HCT116 (cell line): ENCODE results near the gene SLC25A39. TPM values are rescaled to one million over a fixed set of nuclear protein-coding genes. Genes with fewer than 3 reads are reported as not detected.

Experiments used
- CBX3 ChIP-seq: IDR thresholded peaks from 2 replicates; pipeline ENCODE4 v1.6.1; 2012; ENCODE audit warnings: low read depth
- CEBPB ChIP-seq: IDR thresholded peaks from 2 replicates; pipeline ENCODE4 v1.6.1; 2012; ENCODE audit warnings: low read depth
- EGR1 ChIP-seq: IDR thresholded peaks from 2 replicates; pipeline ENCODE4 v1.6.1; 2012; ENCODE audit warnings: low read depth
- ELF1 ChIP-seq: IDR thresholded peaks from 2 replicates; pipeline ENCODE4 v1.6.1; 2012; ENCODE audit warnings: low read depth, borderline replicate concordance
- EZH2 ChIP-seq: fragments of 200-600 bp; sonication (generic); IDR thresholded peaks from 2 replicates; pipeline ENCODE4 v1.6.1; 2017; ENCODE audit warnings: antibody characterized with exemption, mixed run types
- FOSL1 ChIP-seq: IDR thresholded peaks from 2 replicates; pipeline ENCODE4 v1.6.1; 2012; ENCODE audit warnings: low read depth
- POLR2A ChIP-seq: IDR thresholded peaks from 2 replicates; pipeline ENCODE4 v1.7.0; 2011; ENCODE audit warnings: borderline replicate concordance; ENCODE audit not compliant: insufficient read depth, insufficient read length; ENCODE audit errors: extremely low read depth
- POLR2AphosphoS5 ChIP-seq: IDR thresholded peaks from 2 replicates; pipeline ENCODE4 v1.6.1; 2011; ENCODE audit warnings: mild to moderate bottlenecking, low read depth, low read length, moderate library complexity
- RAD21 ChIP-seq: IDR thresholded peaks from 2 replicates; pipeline ENCODE4 v1.6.1; 2012; ENCODE audit warnings: low read depth, mild to moderate bottlenecking
- REST ChIP-seq: IDR thresholded peaks from 2 replicates; pipeline ENCODE4 v1.6.1; 2012; ENCODE audit warnings: low read depth
- SP1 ChIP-seq: IDR thresholded peaks from 2 replicates; pipeline ENCODE4 v1.6.1; 2012; ENCODE audit warnings: low read depth
- total RNA-seq: library from RNA; stranded (reverse); gene quantifications from one replicate; pipeline ENCODE4 v1.2.1, GENCODE V29; 2021; ENCODE audit not compliant: unreplicated experiment
- TF ChIP-seq, protein P1 (sequence below), 3 experiments: fragments of 200-600 bp in 1 of 3; sonication (generic) in 1 of 3; IDR thresholded peaks in 2 of 3; conservative IDR thresholded peaks in 1 of 3; 2 replicates each; pipeline ENCODE4 v1.5.1; 2012 to 2017; ENCODE audit warnings: low read depth in 2 of 3, low read length in 2 of 3, antibody characterized with exemption in 1 of 3, borderline replicate concordance in 1 of 3, control low read depth in 1 of 3, mild to moderate bottlenecking in 1 of 3, mixed read lengths in 1 of 3, mixed run types in 1 of 3, moderate library complexity in 1 of 3; ENCODE audit not compliant: insufficient read depth in 1 of 3
- TF ChIP-seq, protein P2 (sequence below): IDR thresholded peaks from 2 replicates; pipeline ENCODE4 v1.6.1; 2012

The SLC25A39 gene
- total RNA-seq, 1 experiment from 2014 or later, result 326 TPM

GRCh38 chr17:44326861-44327444 lies 2.3 kb upstream of the SLC25A39 start (continued):
- TF ChIP-seq, protein P1, sequence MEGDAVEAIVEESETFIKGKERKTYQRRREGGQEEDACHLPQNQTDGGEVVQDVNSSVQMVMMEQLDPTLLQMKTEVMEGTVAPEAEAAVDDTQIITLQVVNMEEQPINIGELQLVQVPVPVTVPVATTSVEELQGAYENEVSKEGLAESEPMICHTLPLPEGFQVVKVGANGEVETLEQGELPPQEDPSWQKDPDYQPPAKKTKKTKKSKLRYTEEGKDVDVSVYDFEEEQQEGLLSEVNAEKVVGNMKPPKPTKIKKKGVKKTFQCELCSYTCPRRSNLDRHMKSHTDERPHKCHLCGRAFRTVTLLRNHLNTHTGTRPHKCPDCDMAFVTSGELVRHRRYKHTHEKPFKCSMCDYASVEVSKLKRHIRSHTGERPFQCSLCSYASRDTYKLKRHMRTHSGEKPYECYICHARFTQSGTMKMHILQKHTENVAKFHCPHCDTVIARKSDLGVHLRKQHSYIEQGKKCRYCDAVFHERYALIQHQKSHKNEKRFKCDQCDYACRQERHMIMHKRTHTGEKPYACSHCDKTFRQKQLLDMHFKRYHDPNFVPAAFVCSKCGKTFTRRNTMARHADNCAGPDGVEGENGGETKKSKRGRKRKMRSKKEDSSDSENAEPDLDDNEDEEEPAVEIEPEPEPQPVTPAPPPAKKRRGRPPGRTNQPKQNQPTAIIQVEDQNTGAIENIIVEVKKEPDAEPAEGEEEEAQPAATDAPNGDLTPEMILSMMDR (IDR thresholded peaks at IDR 0.05 in 2 of 3, conservative IDR thresholded peaks at IDR 0.05 in 1 of 3; ENCODE audit: borderline replicate concordance in 1 of 3, insufficient read depth in 1 of 3, low read depth in 2 of 3, low read length in 2 of 3), result no peak
- TF ChIP-seq POLR2AphosphoS5 (peak; percentile 78), REST (no peak), SP1 (peak; percentile 97), EZH2 (no peak), ELF1 (no peak), FOSL1 (no peak), EGR1 (peak; percentile 71), CBX3 (peak; percentile 73; the same call in 1 of the 2 replicates), RAD21 (peak; percentile 2; the same call in 1 of the 2 replicates), CEBPB (no peak), POLR2A (no peak)
- TF ChIP-seq, protein P2, sequence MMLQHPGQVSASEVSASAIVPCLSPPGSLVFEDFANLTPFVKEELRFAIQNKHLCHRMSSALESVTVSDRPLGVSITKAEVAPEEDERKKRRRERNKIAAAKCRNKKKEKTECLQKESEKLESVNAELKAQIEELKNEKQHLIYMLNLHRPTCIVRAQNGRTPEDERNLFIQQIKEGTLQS, result no peak
